ENCODE results near the gene HSPBAP1.

The HSPBAP1 gene, protein sequence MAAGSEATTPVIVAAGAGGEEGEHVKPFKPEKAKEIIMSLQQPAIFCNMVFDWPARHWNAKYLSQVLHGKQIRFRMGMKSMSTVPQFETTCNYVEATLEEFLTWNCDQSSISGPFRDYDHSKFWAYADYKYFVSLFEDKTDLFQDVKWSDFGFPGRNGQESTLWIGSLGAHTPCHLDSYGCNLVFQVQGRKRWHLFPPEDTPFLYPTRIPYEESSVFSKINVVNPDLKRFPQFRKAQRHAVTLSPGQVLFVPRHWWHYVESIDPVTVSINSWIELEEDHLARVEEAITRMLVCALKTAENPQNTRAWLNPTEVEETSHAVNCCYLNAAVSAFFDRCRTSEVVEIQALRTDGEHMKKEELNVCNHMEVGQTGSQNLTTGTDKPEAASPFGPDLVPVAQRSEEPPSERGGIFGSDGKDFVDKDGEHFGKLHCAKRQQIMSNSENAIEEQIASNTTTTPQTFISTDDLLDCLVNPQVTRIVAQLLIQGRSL
- 11.8 to 14.3 (median 12.4) reads per million in 3 donors for total RNA-seq

- H3K36me3 ChIP-seq (ENCODE audit: control insufficient read depth, insufficient read depth, low read length), result no peaks in the 10 kb centered on the region
- DNase-seq, result peak; percentile 75 to 89 (median 84)
- H3K4me3 ChIP-seq (ENCODE audit: insufficient read depth, low read depth, low read length, poor library complexity, severe bottlenecking), result peak within 1 kb of the TSS; percentile 68
- H3K27ac ChIP-seq (ENCODE audit: insufficient read depth, low read length, poor library complexity, severe bottlenecking), result peak within 1 kb of the TSS; percentile 78
- H3K9me3 ChIP-seq (ENCODE audit: control insufficient read depth, low read length), result no peaks in the 10 kb centered on the region
- peaks cover 20% of the 10 kb centered on the region for H3K4me1 ChIP-seq (ENCODE audit: control insufficient read depth, insufficient read depth, low read length, poor library complexity, severe bottlenecking)
- H3K27me3 ChIP-seq (replicated peaks; ENCODE audit: control insufficient read depth, insufficient read depth, low read length, poor library complexity, severe bottlenecking), result no peaks in the 10 kb centered on the region
Measured at GRCh38 chr3:122793568-122794416, at the start of gene HSPBAP1. HSPBAP1 (minus strand) TSS chr3:122793831; CDS start chr3:122793680, 151 bp downstream.

DNA sequence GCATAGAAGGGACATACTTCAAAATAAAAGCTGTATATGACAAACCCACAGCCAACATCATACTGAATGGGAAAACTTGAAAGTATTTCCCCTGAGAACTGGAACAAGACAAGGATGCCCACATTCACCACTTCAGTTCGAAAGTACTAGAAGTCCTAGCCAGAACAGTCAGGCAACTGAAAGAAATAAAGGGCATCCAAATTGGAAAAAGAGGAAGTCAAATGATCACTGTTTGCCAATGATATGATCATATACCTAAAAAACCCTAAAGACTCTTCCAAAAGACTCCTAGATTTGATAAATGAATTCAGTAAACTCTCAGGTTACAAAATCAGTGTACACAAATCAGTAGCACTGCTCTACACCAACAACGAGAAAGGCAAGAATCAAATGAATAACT is 42.0 kb upstream of the HSPBAP1 start:
- Histone ChIP-seq H3K4me1 (ENCODE audit: control insufficient read depth, insufficient read depth, low read length, poor library complexity, severe bottlenecking) (no peaks in the 10 kb centered on the region), H3K36me3 (ENCODE audit: control insufficient read depth, insufficient read depth, low read length) (peaks cover 9% of the 10 kb centered on the region), H3K9me3 (ENCODE audit: control insufficient read depth, low read length) (no peaks in the 10 kb centered on the region), H3K27me3 (replicated peaks; ENCODE audit: control insufficient read depth, insufficient read depth, low read length, poor library complexity, severe bottlenecking) (no peaks in the 10 kb centered on the region), H3K4me3 (ENCODE audit: insufficient read depth, low read depth, low read length, poor library complexity, severe bottlenecking) (no peak overlapping the region), H3K27ac (ENCODE audit: insufficient read depth, low read length, poor library complexity, severe bottlenecking) (no peak overlapping the region)
- DNase-seq, result no peak

DNA sequence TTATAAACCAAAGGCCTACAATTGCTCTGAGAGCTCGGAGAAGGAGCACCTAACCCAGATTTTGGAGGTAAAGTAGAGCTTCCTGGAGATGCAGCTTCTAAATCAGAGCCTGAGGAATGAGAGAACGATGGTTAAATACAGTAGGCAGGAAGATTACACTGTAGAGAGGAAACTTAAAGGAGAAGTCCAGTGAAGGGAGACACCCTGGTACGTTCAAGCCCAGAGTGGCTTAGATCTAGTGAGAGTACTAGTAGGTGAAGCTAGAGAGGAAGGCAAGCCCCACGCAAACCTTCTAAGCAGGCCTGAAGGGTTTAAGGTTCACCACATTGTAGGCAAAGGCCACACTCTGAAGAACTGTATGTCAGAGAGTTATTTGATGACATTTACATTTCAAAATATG is 34.6 kb upstream of the HSPBAP1 start:
- Histone ChIP-seq H3K4me1 (ENCODE audit: control insufficient read depth, insufficient read depth, low read length, poor library complexity, severe bottlenecking) (no peaks in the 10 kb centered on the region), H3K27ac (ENCODE audit: insufficient read depth, low read length, poor library complexity, severe bottlenecking) (no peak overlapping the region), H3K4me3 (ENCODE audit: insufficient read depth, low read depth, low read length, poor library complexity, severe bottlenecking) (no peak overlapping the region), H3K27me3 (replicated peaks; ENCODE audit: control insufficient read depth, insufficient read depth, low read length, poor library complexity, severe bottlenecking) (no peaks in the 10 kb centered on the region), H3K9me3 (ENCODE audit: control insufficient read depth, low read length) (no peaks in the 10 kb centered on the region), H3K36me3 (ENCODE audit: control insufficient read depth, insufficient read depth, low read length) (peaks cover 4% of the 10 kb centered on the region)
- no peak for DNase-seq

DNA sequence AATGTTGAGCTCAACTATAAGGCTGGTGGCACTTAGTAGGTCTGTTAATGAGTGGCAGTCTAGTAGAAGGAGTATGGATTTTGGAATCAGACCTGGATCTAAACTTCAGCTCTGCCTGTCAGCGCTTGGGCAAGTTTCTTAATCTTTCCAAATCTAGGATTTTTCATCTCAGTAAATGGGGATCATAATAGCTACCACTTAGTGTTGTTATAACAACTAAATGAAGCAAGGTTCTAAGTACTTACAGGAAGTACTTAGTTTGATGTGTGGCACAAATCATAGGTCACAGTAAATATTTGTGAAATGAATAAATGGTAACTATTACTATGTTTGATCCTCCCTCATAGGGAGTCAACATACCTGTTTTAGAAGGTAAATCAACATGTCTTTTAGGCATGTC is 32.6 kb upstream of the HSPBAP1 start:
- H3K36me3 ChIP-seq (ENCODE audit: control insufficient read depth, insufficient read depth, low read length), result no peaks in the 10 kb centered on the region

DNA sequence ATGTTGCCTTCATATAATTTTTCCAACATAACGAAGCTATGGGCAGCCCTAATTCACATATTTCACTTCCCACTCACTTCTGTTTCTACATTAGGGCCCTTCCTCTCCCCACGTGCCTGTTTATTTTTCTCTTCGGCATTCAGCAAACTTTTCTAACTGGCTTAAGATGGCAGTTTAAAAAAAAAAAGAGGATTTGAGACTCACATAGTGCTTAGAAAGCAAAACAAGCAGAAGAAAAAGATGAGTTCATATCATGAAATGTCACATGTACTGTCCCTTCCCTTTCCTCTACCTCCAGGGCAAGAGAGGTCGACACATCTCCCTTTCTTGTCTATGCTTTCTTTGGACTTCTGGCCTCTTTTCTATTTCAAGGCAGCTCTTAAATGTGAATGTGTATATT is 31.8 kb upstream of the HSPBAP1 start:
- Histone ChIP-seq H3K4me1 (ENCODE audit: control insufficient read depth, insufficient read depth, low read length, poor library complexity, severe bottlenecking) (no peaks in the 10 kb centered on the region), H3K4me3 (ENCODE audit: insufficient read depth, low read depth, low read length, poor library complexity, severe bottlenecking) (no peak overlapping the region), H3K27me3 (replicated peaks; ENCODE audit: control insufficient read depth, insufficient read depth, low read length, poor library complexity, severe bottlenecking) (no peaks in the 10 kb centered on the region), H3K36me3 (ENCODE audit: control insufficient read depth, insufficient read depth, low read length) (no peaks in the 10 kb centered on the region), H3K9me3 (ENCODE audit: control insufficient read depth, low read length) (no peaks in the 10 kb centered on the region), H3K27ac (ENCODE audit: insufficient read depth, low read length, poor library complexity, severe bottlenecking) (no peak overlapping the region)
- no peak for DNase-seq

More for the DNA sequence above, 32.6 kb upstream of the HSPBAP1 start:
- DNase-seq, result no peak
- H3K4me3 ChIP-seq (ENCODE audit: insufficient read depth, low read depth, low read length, poor library complexity, severe bottlenecking), result no peak overlapping the region
- H3K27me3 ChIP-seq (replicated peaks; ENCODE audit: control insufficient read depth, insufficient read depth, low read length, poor library complexity, severe bottlenecking), result no peaks in the 10 kb centered on the region
- H3K4me1 ChIP-seq (ENCODE audit: control insufficient read depth, insufficient read depth, low read length, poor library complexity, severe bottlenecking), result no peaks in the 10 kb centered on the region
- no peak overlapping the region for H3K27ac ChIP-seq (ENCODE audit: insufficient read depth, low read length, poor library complexity, severe bottlenecking)
- no peaks in the 10 kb centered on the region for H3K9me3 ChIP-seq (ENCODE audit: control insufficient read depth, low read length)

DNA sequence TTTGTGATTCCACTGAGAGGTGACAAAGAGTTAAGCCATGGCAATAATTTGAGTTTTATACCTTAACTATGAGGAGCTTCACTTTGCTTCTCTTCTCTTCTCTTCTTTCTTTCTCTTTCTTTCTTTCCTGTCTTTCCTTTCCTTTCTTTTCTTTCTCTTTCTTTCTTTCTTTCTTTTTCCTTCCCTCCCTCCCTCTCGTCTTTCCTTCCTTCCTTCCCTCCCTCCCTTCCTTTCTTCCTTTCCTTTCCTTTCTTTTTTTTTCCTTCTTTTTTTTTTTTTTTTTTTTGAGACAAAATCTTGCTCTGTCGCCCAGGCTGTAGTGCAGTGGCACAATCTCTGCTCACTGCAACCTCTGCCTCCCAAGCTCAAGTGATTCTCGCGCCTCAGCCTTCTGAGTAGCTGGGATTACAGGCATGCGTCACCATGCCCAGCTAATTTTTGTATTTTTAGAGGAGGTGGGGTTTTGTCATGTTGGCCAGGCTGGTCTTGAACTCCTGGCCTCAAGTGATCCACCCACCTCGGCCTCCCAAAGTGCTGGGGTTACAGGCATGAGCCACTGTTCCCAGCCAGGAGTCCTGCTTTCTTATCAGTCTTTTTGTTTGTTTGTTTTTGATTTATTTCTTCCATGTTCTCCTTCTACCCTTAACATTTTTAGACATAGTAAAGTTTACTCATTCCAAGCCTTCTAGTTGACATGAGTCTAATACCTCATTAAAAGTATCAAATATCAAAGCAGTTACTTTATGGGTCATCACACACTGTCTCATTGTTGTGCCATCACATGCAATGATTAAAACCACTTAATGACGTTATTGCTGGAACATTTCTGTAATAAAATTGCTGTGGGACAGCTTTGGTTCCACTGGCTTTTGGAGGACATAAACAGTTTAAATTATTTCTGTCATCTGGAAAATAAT is 31.1 kb upstream of the HSPBAP1 start:
- no peak overlapping the region for H3K27ac ChIP-seq (ENCODE audit: insufficient read depth, low read length, poor library complexity, severe bottlenecking)
- H3K4me3 ChIP-seq (ENCODE audit: insufficient read depth, low read depth, low read length, poor library complexity, severe bottlenecking), result no peak overlapping the region
- no peaks in the 10 kb centered on the region for H3K4me1 ChIP-seq (ENCODE audit: control insufficient read depth, insufficient read depth, low read length, poor library complexity, severe bottlenecking)
- DNase-seq, result no peak
- no peaks in the 10 kb centered on the region for H3K27me3 ChIP-seq (replicated peaks; ENCODE audit: control insufficient read depth, insufficient read depth, low read length, poor library complexity, severe bottlenecking)
- no peaks in the 10 kb centered on the region for H3K9me3 ChIP-seq (ENCODE audit: control insufficient read depth, low read length)
- no peaks in the 10 kb centered on the region for H3K36me3 ChIP-seq (ENCODE audit: control insufficient read depth, insufficient read depth, low read length)

GRCh38 chr3:122816587-122816986 is 23.0 kb upstream of the HSPBAP1 start:
- DNase-seq, result no peak
- no peak overlapping the region for H3K27ac ChIP-seq (ENCODE audit: insufficient read depth, low read length, poor library complexity, severe bottlenecking)
- H3K27me3 ChIP-seq (replicated peaks; ENCODE audit: control insufficient read depth, insufficient read depth, low read length, poor library complexity, severe bottlenecking), result no peaks in the 10 kb centered on the region
- H3K4me3 ChIP-seq (ENCODE audit: insufficient read depth, low read depth, low read length, poor library complexity, severe bottlenecking), result no peak overlapping the region
- no peaks in the 10 kb centered on the region for H3K9me3 ChIP-seq (ENCODE audit: control insufficient read depth, low read length)
- H3K4me1 ChIP-seq (ENCODE audit: control insufficient read depth, insufficient read depth, low read length, poor library complexity, severe bottlenecking), result no peaks in the 10 kb centered on the region
- peaks cover 4% of the 10 kb centered on the region for H3K36me3 ChIP-seq (ENCODE audit: control insufficient read depth, insufficient read depth, low read length)

- Histone ChIP-seq H3K36me3 (ENCODE audit: control insufficient read depth, insufficient read depth, low read length) (peaks cover 3% of the 10 kb centered on the region), H3K9me3 (ENCODE audit: control insufficient read depth, low read length) (no peaks in the 10 kb centered on the region), H3K27me3 (replicated peaks; ENCODE audit: control insufficient read depth, insufficient read depth, low read length, poor library complexity, severe bottlenecking) (no peaks in the 10 kb centered on the region), H3K27ac (ENCODE audit: insufficient read depth, low read length, poor library complexity, severe bottlenecking) (no peak overlapping the region), H3K4me3 (ENCODE audit: insufficient read depth, low read depth, low read length, poor library complexity, severe bottlenecking) (no peak overlapping the region), H3K4me1 (ENCODE audit: control insufficient read depth, insufficient read depth, low read length, poor library complexity, severe bottlenecking) (no peaks in the 10 kb centered on the region)
- no peak for DNase-seq
Measured at GRCh38 chr3:122810734-122811133, 17.1 kb upstream of the HSPBAP1 start.

DNA sequence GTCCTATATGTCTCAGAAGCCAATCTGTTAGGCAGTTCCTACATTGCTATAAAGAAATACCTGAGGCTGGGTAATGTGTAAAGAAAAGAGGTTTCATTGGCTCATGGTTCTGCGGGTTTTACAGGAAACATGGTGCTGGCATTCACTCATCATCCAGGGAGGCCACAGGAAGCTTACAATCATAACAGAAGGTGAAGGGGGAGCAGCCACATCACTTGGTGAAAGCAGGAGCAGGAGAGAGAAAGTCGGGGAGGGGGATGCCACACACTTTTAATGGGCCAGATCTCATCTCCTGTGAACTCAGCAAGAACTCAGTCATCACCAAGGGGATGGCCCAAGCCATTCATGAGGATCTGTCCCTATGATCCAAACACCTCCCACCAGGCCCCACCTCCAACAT is 10.3 kb upstream of the HSPBAP1 start:
- Histone ChIP-seq H3K27me3 (replicated peaks; ENCODE audit: control insufficient read depth, insufficient read depth, low read length, poor library complexity, severe bottlenecking) (no peaks in the 10 kb centered on the region), H3K27ac (ENCODE audit: insufficient read depth, low read length, poor library complexity, severe bottlenecking) (no peak overlapping the region), H3K4me3 (ENCODE audit: insufficient read depth, low read depth, low read length, poor library complexity, severe bottlenecking) (no peak overlapping the region), H3K9me3 (ENCODE audit: control insufficient read depth, low read length) (no peaks in the 10 kb centered on the region), H3K36me3 (ENCODE audit: control insufficient read depth, insufficient read depth, low read length) (peaks cover 3% of the 10 kb centered on the region), H3K4me1 (ENCODE audit: control insufficient read depth, insufficient read depth, low read length, poor library complexity, severe bottlenecking) (no peaks in the 10 kb centered on the region)
- no peak for DNase-seq
